ENCODE data around the gene C9orf153. TPM values are rescaled to one million over a fixed set of nuclear protein-coding genes. Genes with fewer than 3 reads are reported as not detected.

Gene C9orf153
- total and polyA plus RNA-seq, 2 of the 8 experiments (the other 6 are each of a cell fraction or from before 2014, with no cell fraction given) = not detected

DNA sequence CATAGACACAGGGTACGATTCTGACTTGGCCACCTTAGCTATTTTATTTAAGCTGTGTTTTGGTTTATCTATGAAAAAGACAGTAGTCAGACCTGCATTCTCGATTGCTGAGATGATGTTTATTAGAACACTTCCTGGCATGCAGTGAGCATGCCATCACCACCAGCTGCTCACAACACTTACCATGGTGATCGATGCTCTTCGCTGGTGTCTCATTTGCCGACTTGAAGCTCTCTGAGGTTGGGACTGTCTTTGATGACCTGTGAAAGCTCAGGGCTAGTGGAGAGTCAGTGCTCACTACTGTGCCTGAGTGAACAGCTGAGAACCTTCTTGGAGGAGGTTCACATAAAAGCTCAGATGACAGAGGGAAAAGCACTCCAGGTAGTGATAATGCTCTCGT, 4.4 kb upstream of the C9orf153 start (continued):
- TF ChIP-seq, protein P1, sequence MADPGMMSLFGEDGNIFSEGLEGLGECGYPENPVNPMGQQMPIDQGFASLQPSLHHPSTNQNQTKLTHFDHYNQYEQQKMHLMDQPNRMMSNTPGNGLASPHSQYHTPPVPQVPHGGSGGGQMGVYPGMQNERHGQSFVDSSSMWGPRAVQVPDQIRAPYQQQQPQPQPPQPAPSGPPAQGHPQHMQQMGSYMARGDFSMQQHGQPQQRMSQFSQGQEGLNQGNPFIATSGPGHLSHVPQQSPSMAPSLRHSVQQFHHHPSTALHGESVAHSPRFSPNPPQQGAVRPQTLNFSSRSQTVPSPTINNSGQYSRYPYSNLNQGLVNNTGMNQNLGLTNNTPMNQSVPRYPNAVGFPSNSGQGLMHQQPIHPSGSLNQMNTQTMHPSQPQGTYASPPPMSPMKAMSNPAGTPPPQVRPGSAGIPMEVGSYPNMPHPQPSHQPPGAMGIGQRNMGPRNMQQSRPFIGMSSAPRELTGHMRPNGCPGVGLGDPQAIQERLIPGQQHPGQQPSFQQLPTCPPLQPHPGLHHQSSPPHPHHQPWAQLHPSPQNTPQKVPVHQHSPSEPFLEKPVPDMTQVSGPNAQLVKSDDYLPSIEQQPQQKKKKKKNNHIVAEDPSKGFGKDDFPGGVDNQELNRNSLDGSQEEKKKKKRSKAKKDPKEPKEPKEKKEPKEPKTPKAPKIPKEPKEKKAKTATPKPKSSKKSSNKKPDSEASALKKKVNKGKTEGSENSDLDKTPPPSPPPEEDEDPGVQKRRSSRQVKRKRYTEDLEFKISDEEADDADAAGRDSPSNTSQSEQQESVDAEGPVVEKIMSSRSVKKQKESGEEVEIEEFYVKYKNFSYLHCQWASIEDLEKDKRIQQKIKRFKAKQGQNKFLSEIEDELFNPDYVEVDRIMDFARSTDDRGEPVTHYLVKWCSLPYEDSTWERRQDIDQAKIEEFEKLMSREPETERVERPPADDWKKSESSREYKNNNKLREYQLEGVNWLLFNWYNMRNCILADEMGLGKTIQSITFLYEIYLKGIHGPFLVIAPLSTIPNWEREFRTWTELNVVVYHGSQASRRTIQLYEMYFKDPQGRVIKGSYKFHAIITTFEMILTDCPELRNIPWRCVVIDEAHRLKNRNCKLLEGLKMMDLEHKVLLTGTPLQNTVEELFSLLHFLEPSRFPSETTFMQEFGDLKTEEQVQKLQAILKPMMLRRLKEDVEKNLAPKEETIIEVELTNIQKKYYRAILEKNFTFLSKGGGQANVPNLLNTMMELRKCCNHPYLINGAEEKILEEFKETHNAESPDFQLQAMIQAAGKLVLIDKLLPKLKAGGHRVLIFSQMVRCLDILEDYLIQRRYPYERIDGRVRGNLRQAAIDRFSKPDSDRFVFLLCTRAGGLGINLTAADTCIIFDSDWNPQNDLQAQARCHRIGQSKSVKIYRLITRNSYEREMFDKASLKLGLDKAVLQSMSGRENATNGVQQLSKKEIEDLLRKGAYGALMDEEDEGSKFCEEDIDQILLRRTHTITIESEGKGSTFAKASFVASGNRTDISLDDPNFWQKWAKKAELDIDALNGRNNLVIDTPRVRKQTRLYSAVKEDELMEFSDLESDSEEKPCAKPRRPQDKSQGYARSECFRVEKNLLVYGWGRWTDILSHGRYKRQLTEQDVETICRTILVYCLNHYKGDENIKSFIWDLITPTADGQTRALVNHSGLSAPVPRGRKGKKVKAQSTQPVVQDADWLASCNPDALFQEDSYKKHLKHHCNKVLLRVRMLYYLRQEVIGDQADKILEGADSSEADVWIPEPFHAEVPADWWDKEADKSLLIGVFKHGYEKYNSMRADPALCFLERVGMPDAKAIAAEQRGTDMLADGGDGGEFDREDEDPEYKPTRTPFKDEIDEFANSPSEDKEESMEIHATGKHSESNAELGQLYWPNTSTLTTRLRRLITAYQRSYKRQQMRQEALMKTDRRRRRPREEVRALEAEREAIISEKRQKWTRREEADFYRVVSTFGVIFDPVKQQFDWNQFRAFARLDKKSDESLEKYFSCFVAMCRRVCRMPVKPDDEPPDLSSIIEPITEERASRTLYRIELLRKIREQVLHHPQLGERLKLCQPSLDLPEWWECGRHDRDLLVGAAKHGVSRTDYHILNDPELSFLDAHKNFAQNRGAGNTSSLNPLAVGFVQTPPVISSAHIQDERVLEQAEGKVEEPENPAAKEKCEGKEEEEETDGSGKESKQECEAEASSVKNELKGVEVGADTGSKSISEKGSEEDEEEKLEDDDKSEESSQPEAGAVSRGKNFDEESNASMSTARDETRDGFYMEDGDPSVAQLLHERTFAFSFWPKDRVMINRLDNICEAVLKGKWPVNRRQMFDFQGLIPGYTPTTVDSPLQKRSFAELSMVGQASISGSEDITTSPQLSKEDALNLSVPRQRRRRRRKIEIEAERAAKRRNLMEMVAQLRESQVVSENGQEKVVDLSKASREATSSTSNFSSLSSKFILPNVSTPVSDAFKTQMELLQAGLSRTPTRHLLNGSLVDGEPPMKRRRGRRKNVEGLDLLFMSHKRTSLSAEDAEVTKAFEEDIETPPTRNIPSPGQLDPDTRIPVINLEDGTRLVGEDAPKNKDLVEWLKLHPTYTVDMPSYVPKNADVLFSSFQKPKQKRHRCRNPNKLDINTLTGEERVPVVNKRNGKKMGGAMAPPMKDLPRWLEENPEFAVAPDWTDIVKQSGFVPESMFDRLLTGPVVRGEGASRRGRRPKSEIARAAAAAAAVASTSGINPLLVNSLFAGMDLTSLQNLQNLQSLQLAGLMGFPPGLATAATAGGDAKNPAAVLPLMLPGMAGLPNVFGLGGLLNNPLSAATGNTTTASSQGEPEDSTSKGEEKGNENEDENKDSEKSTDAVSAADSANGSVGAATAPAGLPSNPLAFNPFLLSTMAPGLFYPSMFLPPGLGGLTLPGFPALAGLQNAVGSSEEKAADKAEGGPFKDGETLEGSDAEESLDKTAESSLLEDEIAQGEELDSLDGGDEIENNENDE (IDR thresholded peaks at IDR 0.05; ENCODE audit: insufficient replicate concordance, low read length) = no peak
- TF ChIP-seq BRCA1 (IDR thresholded peaks at IDR 0.05; ENCODE audit: low read depth, low read length) (no peak), SP4 (IDR thresholded peaks at IDR 0.05; ENCODE audit: low read length) (no peak), TBP (IDR thresholded peaks at IDR 0.05; ENCODE audit: low read depth, low read length) (no peak)
- TF ChIP-seq, protein P2, sequence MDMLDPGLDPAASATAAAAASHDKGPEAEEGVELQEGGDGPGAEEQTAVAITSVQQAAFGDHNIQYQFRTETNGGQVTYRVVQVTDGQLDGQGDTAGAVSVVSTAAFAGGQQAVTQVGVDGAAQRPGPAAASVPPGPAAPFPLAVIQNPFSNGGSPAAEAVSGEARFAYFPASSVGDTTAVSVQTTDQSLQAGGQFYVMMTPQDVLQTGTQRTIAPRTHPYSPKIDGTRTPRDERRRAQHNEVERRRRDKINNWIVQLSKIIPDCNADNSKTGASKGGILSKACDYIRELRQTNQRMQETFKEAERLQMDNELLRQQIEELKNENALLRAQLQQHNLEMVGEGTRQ (IDR thresholded peaks at IDR 0.05; ENCODE audit: low read length) = no peak

Measured in H1 (cell line).